ENCODE data around the gene DGUOK. TPM values are rescaled to one million over a fixed set of nuclear protein-coding genes. Genes with fewer than 3 reads are reported as not detected.

DGUOK gene
- total and polyA plus RNA-seq, 5 donors, result 20.2 to 47.4 (median 26.7) TPM

- intact Hi-C loops (cut with DNase I), result loop anchor here in 2 of 4 donors (10.0 kb wide), 3 partner anchors 49 to 159 kb away; partner anchors contain the start of genes DGUOK (in 1 of the 2) and STAMBP (in 1 of the 2)
- DNase-seq, result peak in 1 of 3 donors; percentile 69
- ATAC-seq, result peak; percentile 12 to 16
- H3K27me3 ChIP-seq (ENCODE audit: control insufficient read depth, insufficient read depth), result no peaks in the 10 kb centered on the region
- peaks cover 14% of the 10 kb centered on the region for H3K4me1 ChIP-seq (ENCODE audit: control insufficient read depth, insufficient read depth, low read length)
- H3K4me3 ChIP-seq (ENCODE audit: low read length), result peak overlapping the region; percentile 96
- WGBS, result 37% methylated on average over 35 of the region's 35 CpGs
- H3K9me3 ChIP-seq (ENCODE audit: control insufficient read depth, low read length), result no peaks in the 10 kb centered on the region
- no peak overlapping the region for H3K27ac ChIP-seq (ENCODE audit: low read length)
Measured at GRCh38 chr2:73983322-73984202, 56.9 kb downstream of the DGUOK start.

GRCh38 chr2:73984203-73984921 is 57.7 kb downstream of the DGUOK start, which contains the start of gene TET3:
TET3 (plus strand) TSS chr2:73984910; CDS start chr2:73986404, 1,494 bp downstream.
- intact Hi-C loops (cut with DNase I), result loop anchor here in 2 of 4 donors (10.0 kb wide), 3 partner anchors 50 to 160 kb away; partner anchors contain the start of genes DGUOK (in 1 of the 2) and STAMBP (in 1 of the 2)
- 2% methylated on average over 79 of the region's 85 CpGs for WGBS
- no peaks in the 10 kb centered on the region for H3K9me3 ChIP-seq (ENCODE audit: control insufficient read depth, low read length)
- no peaks in the 10 kb centered on the region for H3K27me3 ChIP-seq (ENCODE audit: control insufficient read depth, insufficient read depth)
- H3K27ac ChIP-seq (ENCODE audit: low read length), result peak within 1 kb of the TSS; percentile 23
- ATAC-seq, result peak; percentile 31 to 54
- H3K4me3 ChIP-seq (ENCODE audit: low read length), result peak within 1 kb of the TSS; percentile 96
- DNase-seq, result peak; percentile 44 to 79 (median 71)
- H3K4me1 ChIP-seq (ENCODE audit: control insufficient read depth, insufficient read depth, low read length), result peaks cover 14% of the 10 kb centered on the region

GRCh38 chr2:73984922-73985307 is 58.2 kb downstream of the DGUOK start:
- Histone ChIP-seq H3K27me3 (ENCODE audit: control insufficient read depth, insufficient read depth) (no peaks in the 10 kb centered on the region), H3K27ac (ENCODE audit: low read length) (no peak overlapping the region), H3K4me1 (ENCODE audit: control insufficient read depth, insufficient read depth, low read length) (peaks cover 14% of the 10 kb centered on the region), H3K9me3 (ENCODE audit: control insufficient read depth, low read length) (no peaks in the 10 kb centered on the region), H3K4me3 (ENCODE audit: low read length) (peak overlapping the region; percentile 96)
- no peak for ATAC-seq
- peak; percentile 50 to 87 (median 81) for DNase-seq
- WGBS, result under 1% methylated on average over 55 of the region's 58 CpGs
- intact Hi-C loops (cut with DNase I), result loop anchor here in 2 of 4 donors (10.0 kb wide), 3 partner anchors 50 to 160 kb away; partner anchors contain the start of genes DGUOK (in 1 of the 2) and STAMBP (in 1 of the 2)

- Histone ChIP-seq H3K27ac (ENCODE audit: low read length) (no peak overlapping the region), H3K4me1 (ENCODE audit: control insufficient read depth, insufficient read depth, low read length) (peaks cover 14% of the 10 kb centered on the region), H3K27me3 (ENCODE audit: control insufficient read depth, insufficient read depth) (no peaks in the 10 kb centered on the region), H3K4me3 (ENCODE audit: low read length) (peak overlapping the region; percentile 96), H3K9me3 (ENCODE audit: control insufficient read depth, low read length) (no peaks in the 10 kb centered on the region)
- intact Hi-C loops (cut with DNase I), result loop anchor here in 2 of 4 donors (10.0 kb wide), 3 partner anchors 51 to 161 kb away; partner anchors contain the start of genes DGUOK (in 1 of the 2) and STAMBP (in 1 of the 2)
- ATAC-seq, result peak; percentile 6 to 9
- 3% methylated on average over 53 of the region's 66 CpGs for WGBS
- DNase-seq, result peak; percentile 52 to 86 (median 83)
Measured at GRCh38 chr2:73985308-73986084, 58.8 kb downstream of the DGUOK start.

- Histone ChIP-seq H3K4me3 (ENCODE audit: low read length) (no peak overlapping the region), H3K27me3 (ENCODE audit: control insufficient read depth, insufficient read depth) (no peaks in the 10 kb centered on the region), H3K9me3 (ENCODE audit: control insufficient read depth, low read length) (no peaks in the 10 kb centered on the region), H3K27ac (ENCODE audit: low read length) (no peak overlapping the region), H3K4me1 (ENCODE audit: control insufficient read depth, insufficient read depth, low read length) (peaks cover 14% of the 10 kb centered on the region)
- intact Hi-C loops (cut with DNase I), result loop anchor here in 2 of 4 donors (10.0 kb wide), 3 partner anchors 51 to 161 kb away; partner anchors contain the start of genes DGUOK (in 1 of the 2) and STAMBP (in 1 of the 2)
- 94% methylated on average over 21 of the region's 21 CpGs for WGBS
- DNase-seq (peak in 2 of 3 donors; percentile 45 to 53), ATAC-seq (no peak)
Measured at GRCh38 chr2:73986085-73986681, 59.5 kb downstream of the DGUOK start.

DNA sequence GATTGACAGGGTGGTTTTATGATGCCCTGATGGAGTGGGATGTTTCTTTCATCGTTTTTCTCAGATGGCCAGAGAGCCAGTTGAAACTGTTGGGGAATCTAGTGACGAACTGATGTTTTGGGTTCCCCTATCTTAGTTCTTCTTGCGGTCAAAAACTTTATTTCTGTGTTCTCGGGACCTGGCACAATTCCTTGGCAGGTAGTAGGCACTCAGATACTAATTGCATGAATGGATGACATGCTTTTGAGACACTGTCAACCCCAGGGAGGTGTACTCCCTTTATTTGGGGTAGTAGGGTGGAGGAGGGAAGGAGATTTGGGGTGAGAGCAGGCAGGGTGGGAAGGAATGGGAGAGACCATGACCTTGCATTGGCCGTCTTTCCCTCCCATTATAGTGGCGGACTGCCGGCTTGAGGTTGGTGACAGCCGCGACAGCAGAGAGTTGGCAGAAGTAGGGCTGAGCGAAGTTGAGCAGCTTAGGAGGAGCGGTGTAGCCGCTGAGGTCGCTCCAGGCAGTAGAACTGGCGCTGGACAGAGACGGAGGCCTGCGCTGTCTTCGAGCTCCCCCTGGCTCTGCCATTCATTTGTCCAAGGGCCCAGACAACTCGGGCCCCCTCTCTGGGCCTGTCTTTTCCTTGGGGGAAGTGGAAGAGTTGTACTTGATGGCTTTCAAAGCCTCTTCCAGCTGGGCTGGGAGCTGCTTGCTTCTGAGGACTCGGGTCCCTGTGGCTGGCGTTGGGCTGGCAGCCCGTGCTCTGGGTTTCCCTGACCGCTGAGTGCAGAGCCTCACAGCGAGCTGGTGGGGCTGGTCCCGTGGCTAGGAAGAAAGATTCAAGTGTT is 60.6 kb downstream of the DGUOK start:
- peak; percentile 46 to 81 (median 66) for DNase-seq
- WGBS, result 35% methylated on average over 24 of the region's 24 CpGs
- intact Hi-C loops (cut with DNase I), result loop anchor here in 2 of 4 donors (10.0 kb wide), 3 partner anchors 53 to 163 kb away; partner anchors contain the start of genes DGUOK (in 1 of the 2) and STAMBP (in 1 of the 2)

DNA sequence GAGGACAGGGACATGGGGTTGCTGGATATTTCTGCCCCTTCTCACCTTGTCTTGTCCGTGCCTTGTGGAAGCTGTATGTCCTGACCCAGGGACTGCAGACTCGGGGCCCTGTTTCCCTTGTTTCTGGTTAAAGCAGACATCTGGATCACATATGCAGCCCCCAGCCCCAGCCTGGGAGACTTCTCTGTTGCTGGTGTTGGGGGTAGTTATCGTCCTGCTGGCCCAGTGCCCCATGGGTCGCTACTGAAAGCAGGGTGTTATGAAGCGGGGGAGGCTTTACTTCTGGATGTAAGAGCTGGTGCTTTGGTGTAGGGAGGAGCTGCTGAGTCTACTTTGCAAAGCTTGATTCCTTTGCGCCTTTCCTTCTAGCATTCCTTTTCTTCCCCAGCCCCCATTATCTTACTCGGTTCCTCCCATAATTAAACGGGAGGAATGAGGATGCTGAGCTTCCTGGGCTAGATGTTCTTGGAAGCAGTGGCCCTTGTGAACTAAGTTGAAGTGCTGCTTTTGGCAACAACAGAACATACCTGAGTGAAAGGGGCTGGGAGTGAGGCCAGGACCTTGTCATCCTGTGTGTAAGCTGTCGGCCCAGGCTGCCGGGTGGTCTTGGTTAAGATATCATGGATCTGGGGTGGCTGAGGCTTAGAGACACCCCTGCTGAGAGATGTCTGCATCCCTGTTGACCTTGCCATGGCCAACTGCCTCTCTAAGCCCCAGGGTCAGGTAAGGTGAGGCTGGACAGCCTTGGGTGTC is 61.4 kb downstream of the DGUOK start:
- Histone ChIP-seq H3K9me3 (ENCODE audit: control insufficient read depth, low read length) (no peaks in the 10 kb centered on the region), H3K27ac (ENCODE audit: low read length) (no peak overlapping the region), H3K4me3 (ENCODE audit: low read length) (no peak overlapping the region), H3K27me3 (ENCODE audit: control insufficient read depth, insufficient read depth) (no peaks in the 10 kb centered on the region), H3K4me1 (ENCODE audit: control insufficient read depth, insufficient read depth, low read length) (peaks cover 7% of the 10 kb centered on the region)
- intact Hi-C loops (cut with DNase I), result loop anchor here in 2 of 4 donors (10.0 kb wide), 3 partner anchors 53 to 163 kb away; partner anchors contain the start of genes DGUOK (in 1 of the 2) and STAMBP (in 1 of the 2)
- 62% methylated on average over 10 of the region's 10 CpGs for WGBS
- ATAC-seq, result no peak
- no peak for DNase-seq

More for the DNA sequence above, 60.6 kb downstream of the DGUOK start:
- peaks cover 9% of the 10 kb centered on the region for H3K4me1 ChIP-seq (ENCODE audit: control insufficient read depth, insufficient read depth, low read length)
- peak overlapping the region; percentile 3 for H3K4me3 ChIP-seq (ENCODE audit: low read length)
- H3K27ac ChIP-seq (ENCODE audit: low read length), result no peak overlapping the region
- H3K9me3 ChIP-seq (ENCODE audit: control insufficient read depth, low read length), result no peaks in the 10 kb centered on the region
- no peaks in the 10 kb centered on the region for H3K27me3 ChIP-seq (ENCODE audit: control insufficient read depth, insufficient read depth)
- peak; percentile 63 for ATAC-seq

DNA sequence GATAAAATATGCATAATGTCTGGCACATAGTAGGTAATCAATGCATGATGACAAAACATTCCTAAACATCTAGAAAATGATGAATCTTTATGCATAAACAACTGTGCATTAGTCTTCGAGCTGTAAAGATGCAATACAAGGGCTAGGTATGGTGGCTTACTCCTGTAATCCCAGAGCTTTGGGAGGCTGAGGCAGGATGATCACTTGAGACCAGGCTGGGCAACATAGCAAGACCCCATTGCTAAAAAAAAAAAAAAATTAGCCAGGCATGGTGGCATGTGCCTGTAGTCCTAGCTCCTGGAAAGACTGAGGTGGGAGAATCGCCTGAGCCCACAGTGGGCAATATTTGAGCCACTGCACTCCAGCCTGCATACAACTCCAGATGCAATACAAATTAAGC is 63.3 kb downstream of the DGUOK start:
- H3K27ac ChIP-seq (ENCODE audit: low read length), result no peak overlapping the region
- no peaks in the 10 kb centered on the region for H3K9me3 ChIP-seq (ENCODE audit: control insufficient read depth, low read length)
- no peaks in the 10 kb centered on the region for H3K27me3 ChIP-seq (ENCODE audit: control insufficient read depth, insufficient read depth)
- no peak for ATAC-seq
- WGBS, result 95% methylated on average over 2 of the region's 2 CpGs
- peaks cover 7% of the 10 kb centered on the region for H3K4me1 ChIP-seq (ENCODE audit: control insufficient read depth, insufficient read depth, low read length)
- intact Hi-C loops (cut with DNase I), result loop anchor here in 2 of 4 donors (10.0 kb wide), 3 partner anchors 55 to 165 kb away; partner anchors contain the start of genes DGUOK (in 1 of the 2) and STAMBP (in 1 of the 2)
- H3K4me3 ChIP-seq (ENCODE audit: low read length), result no peak overlapping the region
- no peak for DNase-seq

All from right cardiac atrium (tissue), 5 donors.